Measurements from ENCODE around the gene CHRDL2.

CHRDL2 gene

GRCh38 chr11:74748211-74749126 is 17.2 kb upstream of the CHRDL2 start, which contains the start of gene RNF169:
Gene RNF169, plus strand, starts transcription at chr11:74748849. Its CDS starts 32 bp downstream, at chr11:74748881.
- DNase-seq, result peak; percentile 96

- no peak for DNase-seq
Measured at GRCh38 chr11:74746868-74747267, 15.6 kb upstream of the CHRDL2 start.

- no peak for DNase-seq
Measured at GRCh38 chr11:74744277-74744676, 13.1 kb upstream of the CHRDL2 start.

GRCh38 chr11:74743640-74744039 is 12.4 kb upstream of the CHRDL2 start:
- DNase-seq, result no peak

- DNase-seq, result no peak
Measured at GRCh38 chr11:74742070-74742469, 10.8 kb upstream of the CHRDL2 start.

GRCh38 chr11:74739546-74740270 is 8.5 kb upstream of the CHRDL2 start:
- peak; percentile 62 for DNase-seq

GRCh38 chr11:74736031-74736430 is 4.8 kb upstream of the CHRDL2 start:
- no peak for DNase-seq

- DNase-seq, result no peak
Measured at GRCh38 chr11:74735365-74735928, 4.2 kb upstream of the CHRDL2 start.

GRCh38 chr11:74734559-74734925 is 3.3 kb upstream of the CHRDL2 start:
- DNase-seq, result no peak

GRCh38 chr11:74730571-74731260 is 510 bp downstream of the CHRDL2 start:
- no peak for DNase-seq

GRCh38 chr11:74729397-74729796 is 1.8 kb downstream of the CHRDL2 start:
- no peak for DNase-seq

- DNase-seq, result peak; percentile 63
Measured at GRCh38 chr11:74726547-74727182, 4.6 kb downstream of the CHRDL2 start.

GRCh38 chr11:74725701-74726100 is 5.5 kb downstream of the CHRDL2 start:
- DNase-seq, result no peak

- DNase-seq, result no peak
Measured at GRCh38 chr11:74723511-74723910, 7.7 kb downstream of the CHRDL2 start.

- no peak for DNase-seq
Measured at GRCh38 chr11:74721479-74721835, 9.8 kb downstream of the CHRDL2 start.

GRCh38 chr11:74720596-74721478 is 10.4 kb downstream of the CHRDL2 start:
- no peak for DNase-seq

- no peak for DNase-seq
Measured at GRCh38 chr11:74719011-74719410, 12.2 kb downstream of the CHRDL2 start.

- DNase-seq, result no peak
Measured at GRCh38 chr11:74717221-74717969, 13.8 kb downstream of the CHRDL2 start.

GRCh38 chr11:74714904-74715303 is 16.3 kb downstream of the CHRDL2 start:
- no peak for DNase-seq

GRCh38 chr11:74713686-74714085 is 17.5 kb downstream of the CHRDL2 start:
- DNase-seq, result no peak

Data from hematopoietic multipotent progenitor cell treated with erythropoietin and hydrocortisone succinate and interleukin-3 and kit ligand, for 8 days (in vitro differentiated cells).